DMS79 treated with DMSO at 0.1 percent for 48 hours (cell line): ENCODE results near the gene PLCG2.
"Not testable (repeated sequence)": the region's sequence is repeated elsewhere in the genome, so short reads cannot be mapped to it uniquely, and the experiment has no call there.

Source experiments
- DNase-seq: peaks from one replicate; lab custom pipeline; 2025; lab: John Stamatoyannopoulos, UW

The PLCG2 gene

DNA sequence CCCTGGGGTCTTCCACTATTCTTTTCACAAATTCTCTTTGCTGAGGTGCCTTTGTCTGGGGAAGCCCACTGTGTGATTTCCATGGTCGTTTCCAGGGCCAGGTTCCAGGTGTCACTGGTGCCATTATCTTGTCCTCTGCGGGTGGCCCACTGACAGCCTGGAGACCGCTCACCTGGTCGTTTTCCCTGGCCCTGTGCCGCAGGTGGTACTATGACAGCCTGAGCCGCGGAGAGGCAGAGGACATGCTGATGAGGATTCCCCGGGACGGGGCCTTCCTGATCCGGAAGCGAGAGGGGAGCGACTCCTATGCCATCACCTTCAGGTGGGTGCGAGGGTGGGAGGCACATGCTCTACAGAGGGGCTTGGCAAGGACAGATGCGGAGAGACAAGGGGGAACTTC is 133.3 kb downstream of the PLCG2 start:
- no peak for DNase-seq

DNA sequence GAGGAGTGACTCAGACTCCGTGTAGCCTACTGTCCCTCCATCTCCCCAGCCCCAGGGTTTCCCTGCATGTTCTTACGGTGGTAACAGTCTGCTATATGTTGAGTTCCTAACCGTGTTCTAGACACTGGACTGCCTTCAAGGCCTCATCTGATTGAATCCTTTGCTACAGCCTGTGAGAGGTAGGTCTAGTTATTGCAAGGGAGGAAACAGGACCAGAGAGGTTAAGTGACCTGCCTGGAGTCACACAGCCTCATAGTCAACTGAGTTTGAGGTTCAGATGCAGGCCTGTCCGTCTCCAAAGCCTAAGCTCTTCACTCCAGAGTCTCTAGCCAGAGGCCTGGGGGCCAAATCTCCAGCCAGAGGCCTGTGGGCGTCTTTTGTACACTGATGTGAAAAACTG is 134.1 kb downstream of the PLCG2 start:
- no peak for DNase-seq

DNA sequence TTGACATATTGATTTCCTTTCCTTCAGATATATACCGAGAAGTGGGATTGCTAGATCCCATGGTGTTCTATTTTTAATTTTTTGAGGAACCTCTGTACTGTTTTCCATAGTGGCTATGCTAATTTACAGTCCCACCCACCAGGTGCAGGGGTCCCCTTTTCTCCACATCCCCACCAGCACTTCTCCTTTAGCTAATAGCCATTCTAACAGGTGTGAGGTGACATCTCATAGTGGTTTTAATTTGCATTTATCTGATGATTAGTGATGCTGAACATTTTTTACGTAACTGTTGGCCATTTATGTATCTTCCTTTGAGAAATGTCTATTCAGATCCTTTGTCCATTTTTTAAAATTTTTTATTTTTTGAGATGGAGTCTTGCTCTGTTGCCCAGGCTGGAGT is 138.3 kb downstream of the PLCG2 start:
- DNase-seq: no peak

GRCh38 chr16:81918927-81919326 is 139.8 kb downstream of the PLCG2 start:
- DNase-seq: no peak

GRCh38 chr16:81920498-81920897 is 141.4 kb downstream of the PLCG2 start:
- no peak for DNase-seq

- no peak for DNase-seq
Observed at GRCh38 chr16:81921085-81921814, 142.2 kb downstream of the PLCG2 start.

- no peak for DNase-seq
Observed at GRCh38 chr16:81921843-81922584, 142.9 kb downstream of the PLCG2 start.

DNA sequence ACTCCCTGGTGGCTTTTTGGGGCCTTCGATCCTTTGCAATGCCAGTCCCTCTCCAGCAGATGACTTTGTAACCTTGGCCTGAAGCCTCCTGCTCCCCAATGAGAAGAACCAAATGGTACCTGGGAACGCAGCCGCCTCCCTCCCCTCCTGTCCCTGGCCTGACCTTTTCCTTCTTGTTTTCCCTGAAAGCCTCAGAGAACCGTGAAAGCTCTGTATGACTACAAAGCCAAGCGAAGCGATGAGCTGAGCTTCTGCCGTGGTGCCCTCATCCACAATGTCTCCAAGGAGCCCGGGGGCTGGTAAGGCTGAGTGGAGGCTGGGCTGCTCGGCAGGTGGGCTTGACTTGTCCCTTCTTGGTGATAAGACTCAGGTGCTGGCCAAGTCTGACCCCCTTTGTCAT is 144.2 kb downstream of the PLCG2 start:
- no peak for DNase-seq

GRCh38 chr16:81925016-81925415 is 145.9 kb downstream of the PLCG2 start:
- DNase-seq: no peak

GRCh38 chr16:81926036-81926435 is 146.9 kb downstream of the PLCG2 start:
- no peak for DNase-seq

DNA sequence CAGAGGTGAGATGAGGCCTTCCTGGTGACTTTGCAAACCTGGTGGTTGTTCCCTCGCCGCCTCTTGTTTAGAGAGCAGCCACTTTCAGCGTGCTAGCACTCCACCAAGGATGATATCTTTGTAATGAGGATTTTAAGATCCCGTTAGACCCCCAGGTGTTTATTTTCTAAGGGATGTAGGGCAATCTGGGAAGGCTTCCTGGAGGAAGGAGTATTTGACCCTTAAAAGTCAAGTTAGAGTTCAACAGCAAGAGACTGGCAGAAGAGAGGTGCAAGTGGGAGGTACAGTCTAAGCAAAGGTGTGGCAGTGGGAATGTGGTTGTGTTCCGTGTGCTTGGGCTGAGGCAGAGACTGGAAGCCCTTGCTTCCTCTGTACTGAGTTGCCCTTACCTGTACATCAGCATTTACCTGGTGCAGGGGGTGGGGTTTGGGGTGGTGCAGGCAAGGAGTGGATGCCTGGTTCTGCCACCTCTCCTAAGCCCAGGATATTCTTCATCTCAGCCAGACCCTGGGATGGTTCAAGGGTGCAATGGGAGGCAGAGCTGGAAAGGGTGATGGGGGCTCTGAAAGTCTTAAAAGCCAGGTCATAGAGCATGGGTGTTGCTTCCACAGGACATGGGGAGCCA is 148.6 kb downstream of the PLCG2 start:
- DNase-seq: no peak

GRCh38 chr16:81928271-81928918 is 149.3 kb downstream of the PLCG2 start:
- no peak for DNase-seq

- DNase-seq: no peak
Observed at GRCh38 chr16:81928975-81929374, 149.9 kb downstream of the PLCG2 start.

DNA sequence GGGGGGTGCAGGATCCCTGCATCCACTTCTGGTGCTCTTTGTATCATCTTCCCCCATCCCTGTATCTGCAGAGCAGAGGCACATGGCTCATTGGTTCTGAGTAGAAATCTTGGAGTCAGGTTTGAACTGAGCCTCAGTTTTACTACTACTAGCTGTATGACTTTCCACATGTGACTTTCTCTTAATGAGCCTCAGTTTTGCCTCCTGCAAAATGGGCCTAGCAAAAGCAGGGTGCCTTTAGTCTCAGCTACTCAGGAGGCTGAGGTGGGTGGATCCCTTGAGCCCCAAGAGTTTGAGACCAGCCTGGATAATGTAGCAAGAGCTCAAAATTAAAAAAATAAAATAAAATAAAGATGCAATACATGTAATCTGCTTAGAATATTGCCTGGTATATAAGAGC is 150.8 kb downstream of the PLCG2 start:
- no peak for DNase-seq

DNA sequence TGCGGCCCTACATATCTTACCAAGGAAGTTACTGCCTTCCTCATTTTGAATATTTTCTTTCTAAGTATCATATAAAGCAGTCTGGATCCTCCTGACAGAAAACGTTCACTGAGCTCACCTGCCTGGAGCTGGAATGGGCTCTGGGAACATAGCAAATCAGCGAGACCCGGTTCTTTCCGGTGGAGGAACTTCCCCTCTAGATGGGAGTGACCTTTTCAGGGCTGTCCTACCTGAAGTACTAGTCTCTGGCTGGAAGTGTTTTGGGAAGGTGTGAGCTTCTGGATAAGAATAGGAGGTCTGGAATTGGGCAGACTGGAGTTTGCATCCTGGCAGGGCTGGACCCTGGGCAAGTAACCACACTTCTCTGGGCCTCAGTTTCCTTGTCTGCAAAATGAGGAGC is 152.8 kb downstream of the PLCG2 start:
- no peak for DNase-seq

DNA sequence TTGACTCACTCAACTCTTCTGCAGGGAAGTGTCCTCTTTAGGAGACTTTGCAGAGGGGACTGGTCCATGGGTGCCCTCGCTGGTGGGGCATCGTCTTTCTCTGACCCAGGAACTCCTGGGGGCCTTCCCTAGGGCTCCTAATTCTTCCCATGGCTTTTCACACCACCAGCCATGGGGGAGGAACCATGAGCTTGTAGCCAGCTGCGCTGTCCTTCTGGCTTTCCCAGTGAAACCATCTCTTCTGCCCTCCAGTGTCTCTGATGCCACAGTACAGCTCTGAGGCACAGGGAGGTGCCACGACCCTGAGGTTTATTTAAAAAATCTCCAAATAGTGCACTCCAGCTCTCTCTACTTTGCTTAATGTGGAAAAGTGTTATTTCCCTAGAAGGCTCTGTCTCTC is 153.6 kb downstream of the PLCG2 start:
- no peak for DNase-seq

GRCh38 chr16:81933361-81933760 is 154.3 kb downstream of the PLCG2 start:
- DNase-seq: no peak

DNA sequence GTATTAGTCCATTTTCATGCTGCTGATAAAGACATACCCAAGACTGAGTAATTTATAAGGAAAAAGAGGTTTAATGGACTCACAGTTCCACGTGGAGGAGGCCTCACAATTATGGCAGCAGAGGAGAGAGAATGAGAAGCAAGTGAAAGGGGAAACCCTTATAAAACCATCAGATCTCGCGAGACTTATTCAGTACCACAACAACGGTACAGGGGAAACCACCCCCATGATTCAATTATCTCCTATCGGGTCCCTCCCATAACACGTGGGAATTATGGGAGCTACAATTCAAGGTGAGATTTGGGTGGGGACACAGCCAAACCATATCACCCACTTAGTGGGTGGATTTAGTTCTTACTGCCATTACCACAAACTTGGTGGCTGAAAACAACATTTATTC is 155.6 kb downstream of the PLCG2 start:
- DNase-seq: not testable (repeated sequence)

DNA sequence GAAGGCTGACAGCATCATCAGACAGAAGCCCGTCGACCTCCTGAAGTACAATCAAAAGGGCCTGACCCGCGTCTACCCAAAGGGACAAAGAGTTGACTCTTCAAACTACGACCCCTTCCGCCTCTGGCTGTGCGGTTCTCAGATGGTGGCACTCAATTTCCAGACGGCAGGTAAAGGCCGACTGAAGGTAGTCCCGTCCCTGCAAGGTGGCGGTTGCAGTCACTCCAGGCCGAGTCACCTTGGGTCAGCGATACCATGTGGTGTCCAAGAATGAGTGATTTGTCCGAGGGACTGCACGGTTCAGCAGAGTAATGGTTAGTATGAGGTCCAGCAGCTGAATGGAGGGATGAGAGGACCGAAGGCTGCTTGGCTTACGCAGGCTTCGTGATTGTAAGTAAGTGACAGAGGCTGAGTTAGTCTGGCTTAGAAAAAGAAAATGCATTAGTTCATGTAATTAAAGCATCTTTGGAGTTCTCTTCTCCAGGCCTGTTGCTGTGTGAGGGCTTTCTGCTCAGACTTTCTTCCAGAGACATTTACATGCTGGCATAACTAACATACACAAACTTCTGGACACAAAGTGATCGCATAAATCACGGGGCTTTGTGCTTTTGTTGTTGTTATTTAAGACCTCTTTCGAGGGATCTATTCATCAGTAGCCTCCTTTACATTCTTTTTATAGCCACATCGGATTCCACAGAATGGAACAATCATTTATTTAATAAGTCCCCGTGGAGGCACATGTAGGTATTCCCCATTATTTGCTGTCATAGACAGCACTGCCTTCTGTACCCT is 157.3 kb downstream of the PLCG2 start:
- no peak for DNase-seq

GRCh38 chr16:81937305-81938038 is 158.4 kb downstream of the PLCG2 start:
- no peak for DNase-seq
